Spleen (tissue), 11 donors: ENCODE measurements around the gene FARP1. TPM values are rescaled to one million over a fixed set of nuclear protein-coding genes. Genes with fewer than 3 reads are reported as not detected.

Source experiments
- DNase-seq: peaks from one replicate; pipeline ENCODE4 v3.0.0-alpha.2; 2020
- H3K27ac ChIP-seq, 8 donors: fragments of 200-600 bp; sonication (generic) in 7 of 8; 1 replicate in 4 of 8; 2 replicates in 4 of 8; pipeline versions ENCODE4 v1.5.0 to v1.8.0; 2016 to 2021; ENCODE audit warnings: inconsistent platforms in 4 of 8, mild to moderate bottlenecking in 4 of 8, moderate library complexity in 1 of 8
- H3K27me3 ChIP-seq, 7 donors: fragments of 200-600 bp; sonication (generic) in 6 of 7; replicated peaks in 1 of 7; 1 replicate in 4 of 7; 2 replicates in 3 of 7; pipeline versions ENCODE4 v1.5.0 to v1.8.0; 2016 to 2021; ENCODE audit warnings: inconsistent platforms in 3 of 7, mild to moderate bottlenecking in 1 of 7
- H3K36me3 ChIP-seq, 6 donors: fragments of 200-600 bp; sonication (generic) in 5 of 6; 1 replicate in 4 of 6; 2 replicates in 2 of 6; pipeline versions ENCODE4 v1.5.0 to v1.8.0; 2016 to 2021; ENCODE audit warnings: inconsistent platforms in 2 of 6
- H3K4me1 ChIP-seq, 6 donors: fragments of 200-600 bp; sonication (generic) in 5 of 6; 1 replicate in 3 of 6; 2 replicates in 3 of 6; pipeline versions ENCODE4 v1.5.0 to v1.8.0; 2016 to 2021; ENCODE audit warnings: inconsistent platforms in 3 of 6
- H3K4me3 ChIP-seq, 8 donors: fragments of 200-600 bp; sonication (generic) in 7 of 8; 1 replicate in 4 of 8; 2 replicates in 4 of 8; pipeline versions ENCODE4 v1.5.0 to v1.8.0; 2016 to 2021; ENCODE audit warnings: inconsistent platforms in 4 of 8, mild to moderate bottlenecking in 4 of 8, moderate library complexity in 2 of 8
- H3K9me3 ChIP-seq, 8 donors: fragments of 200-600 bp; sonication (generic) in 7 of 8; 1 replicate in 4 of 8; 2 replicates in 4 of 8; pipeline versions ENCODE4 v1.5.0 to v1.8.0; 2016 to 2021; ENCODE audit warnings: inconsistent platforms in 4 of 8
- POLR2A ChIP-seq, 3 donors: fragments of 450-650 bp; IDR thresholded peaks; one replicate each; pipeline ENCODE4 v1.5.1; 2017; ENCODE audit warnings: antibody characterized with exemption in 3 of 3, mild to moderate bottlenecking in 1 of 3
- POLR2AphosphoS5 ChIP-seq, 3 donors: sonication (generic); formaldehyde crosslinking; IDR thresholded peaks; one replicate each; pipeline ENCODE4 v1.5.1; 2017; ENCODE audit warnings: antibody characterized with exemption in 3 of 3
- WGBS, 5 donors: extraction: QIAGEN DNeasy Blood & Tissue Kit in 3 of 5; methylation state at CpG; one replicate each; pipeline versions ENCODE4 v1.1.5 to v1.1.7; 2013 to 2018; 5-methylcytosine and 5-hydroxymethylcytosine counted together
- intact Hi-C: fragments of 100-400 bp; cut with DNase I; formaldehyde crosslinking; loops from one replicate; pipeline ENCODE4 v1.15.0; 2023; ENCODE audit warnings: low total_unique reads
- polyA plus RNA-seq, 3 donors: library from polyadenylated mRNA; stranded (reverse); fragments of 200-250 nt; gene quantifications; one replicate each; pipeline ENCODE4 v1.2.1, GENCODE V29; 2013
- total RNA-seq, 7 donors: library from RNA; depleted of rRNA in 3 of 7; stranded (reverse); fragments of >200 nt in 3 of 7; fragmentation: NEBNext Ultra II Directional in 4 of 7; extraction: Animal tissue kit (Norgen Biotek cat#: 25700) in 4 of 7; gene quantifications; one replicate each; pipeline versions ENCODE4 v1.1.0 to v1.2.1, GENCODE V29; 2016 to 2021
- TF ChIP-seq, protein P1 (sequence below), 11 experiments: fragments of 200-600 bp in 7 of 11; fragments of 450-650 bp in 4 of 11; sonication (generic) in 4 of 11; IDR thresholded peaks in 8 of 11; conservative IDR thresholded peaks in 3 of 11; 1 replicate in 7 of 11; 2 replicates in 4 of 11; pipeline versions ENCODE4 v1.4.0 to v1.8.0; 2016 to 2021; ENCODE audit warnings: antibody characterized with exemption in 11 of 11, inconsistent platforms in 4 of 11, mild to moderate bottlenecking in 1 of 11
- donor health status: healthy with polysubstance abuse.
- donor health status: DM: no; HTN: no; CAD: no; lungs with moderate emphysema.
- donor health status: DM: no; HTN: no; CAD: no.
- donor health status: Bipolar disorder and iron deficiency.
- donor health status: healthy.
- donor health status: DM: no; HTN: no; CAD: no.
- donor health status: DM: yes; HTN: yes; CAD: no.

FARP1 gene
- total and polyA plus RNA-seq, 10 donors, result 3.7 to 60.9 (median 33.0) TPM

DNA sequence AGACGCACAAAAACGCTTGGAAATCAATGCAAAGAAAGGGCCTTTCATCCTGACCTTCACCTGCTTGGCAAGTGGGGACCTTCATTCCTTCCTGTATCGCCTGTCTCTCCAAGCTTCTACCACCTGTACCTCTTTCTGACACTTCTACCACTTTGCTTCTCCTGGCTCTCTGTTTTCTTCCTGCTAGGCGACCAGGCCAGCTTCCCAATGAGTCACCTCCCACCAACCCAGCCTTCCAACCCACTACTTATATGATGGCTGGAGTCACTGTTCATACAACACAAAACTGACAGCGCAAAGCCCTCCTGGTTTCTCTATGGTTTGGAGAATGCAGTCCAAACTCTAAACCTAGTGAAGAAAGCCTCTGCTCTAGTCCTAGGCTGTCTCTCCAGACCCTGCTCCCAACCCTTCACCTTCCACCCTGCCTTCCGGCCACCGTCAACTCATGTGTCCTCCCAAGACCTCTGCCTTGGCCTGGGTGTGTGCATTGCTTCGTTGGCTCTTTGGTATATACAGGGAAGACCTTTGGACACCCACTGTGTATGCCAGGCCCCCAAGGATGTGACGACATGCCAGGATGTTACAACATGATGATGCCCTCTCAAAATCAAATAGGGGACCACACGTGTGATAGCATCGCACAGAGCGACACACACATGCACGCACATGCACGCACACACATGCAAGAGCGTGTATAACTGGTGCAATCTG lies 285.5 kb downstream of the FARP1 start:
- no peaks in the 10 kb centered on the region for H3K27me3 ChIP-seq
- H3K4me3 ChIP-seq, result no peak overlapping the region
- H3K9me3 ChIP-seq, result no peaks in the 10 kb centered on the region
- intact Hi-C loops, result no loop called here
- no peak for TF ChIP-seq POLR2A (IDR thresholded peaks at IDR 0.05)
- TF ChIP-seq, protein P1, sequence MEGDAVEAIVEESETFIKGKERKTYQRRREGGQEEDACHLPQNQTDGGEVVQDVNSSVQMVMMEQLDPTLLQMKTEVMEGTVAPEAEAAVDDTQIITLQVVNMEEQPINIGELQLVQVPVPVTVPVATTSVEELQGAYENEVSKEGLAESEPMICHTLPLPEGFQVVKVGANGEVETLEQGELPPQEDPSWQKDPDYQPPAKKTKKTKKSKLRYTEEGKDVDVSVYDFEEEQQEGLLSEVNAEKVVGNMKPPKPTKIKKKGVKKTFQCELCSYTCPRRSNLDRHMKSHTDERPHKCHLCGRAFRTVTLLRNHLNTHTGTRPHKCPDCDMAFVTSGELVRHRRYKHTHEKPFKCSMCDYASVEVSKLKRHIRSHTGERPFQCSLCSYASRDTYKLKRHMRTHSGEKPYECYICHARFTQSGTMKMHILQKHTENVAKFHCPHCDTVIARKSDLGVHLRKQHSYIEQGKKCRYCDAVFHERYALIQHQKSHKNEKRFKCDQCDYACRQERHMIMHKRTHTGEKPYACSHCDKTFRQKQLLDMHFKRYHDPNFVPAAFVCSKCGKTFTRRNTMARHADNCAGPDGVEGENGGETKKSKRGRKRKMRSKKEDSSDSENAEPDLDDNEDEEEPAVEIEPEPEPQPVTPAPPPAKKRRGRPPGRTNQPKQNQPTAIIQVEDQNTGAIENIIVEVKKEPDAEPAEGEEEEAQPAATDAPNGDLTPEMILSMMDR (IDR thresholded peaks at IDR 0.05 in 8 of 11, conservative IDR thresholded peaks at IDR 0.05 in 3 of 11), result no peak
- TF ChIP-seq POLR2AphosphoS5 (IDR thresholded peaks at IDR 0.05), result no peak
- no peaks in the 10 kb centered on the region for H3K4me1 ChIP-seq
- peaks cover 0 to 30% (median 0%) of the 10 kb centered on the region in 6 donors for H3K36me3 ChIP-seq
- H3K27ac ChIP-seq, result no peak overlapping the region
- DNase-seq, result no peak
- WGBS, 5 donors, result 72 to 92% (median 85%) methylated on average over 15 of the region's 15 CpGs

DNA sequence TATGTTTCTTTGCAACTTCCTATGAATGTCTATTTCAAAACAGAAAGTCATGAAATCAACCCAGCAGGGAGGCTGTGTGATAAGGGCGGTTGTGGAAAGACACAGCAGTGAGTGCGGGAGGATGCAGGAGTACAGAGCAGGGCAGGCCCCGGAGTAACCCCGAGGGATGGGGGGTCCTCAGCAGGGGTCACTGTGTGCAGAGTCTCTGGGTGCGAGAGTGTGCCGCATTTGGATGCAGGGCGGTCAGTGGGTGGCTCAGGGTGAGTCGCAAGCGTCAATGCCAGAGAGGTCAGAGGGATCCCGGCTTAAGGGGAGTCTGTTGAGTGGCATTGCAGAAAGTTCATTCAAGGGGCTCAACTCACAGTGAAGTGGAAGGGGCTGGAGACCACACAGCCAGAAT lies 286.2 kb downstream of the FARP1 start:
- peaks cover 0 to 30% (median 0%) of the 10 kb centered on the region in 6 donors for H3K36me3 ChIP-seq
- 72 to 84% (median 83%) methylated on average over 10 of the region's 10 CpGs for WGBS, 5 donors

DNA sequence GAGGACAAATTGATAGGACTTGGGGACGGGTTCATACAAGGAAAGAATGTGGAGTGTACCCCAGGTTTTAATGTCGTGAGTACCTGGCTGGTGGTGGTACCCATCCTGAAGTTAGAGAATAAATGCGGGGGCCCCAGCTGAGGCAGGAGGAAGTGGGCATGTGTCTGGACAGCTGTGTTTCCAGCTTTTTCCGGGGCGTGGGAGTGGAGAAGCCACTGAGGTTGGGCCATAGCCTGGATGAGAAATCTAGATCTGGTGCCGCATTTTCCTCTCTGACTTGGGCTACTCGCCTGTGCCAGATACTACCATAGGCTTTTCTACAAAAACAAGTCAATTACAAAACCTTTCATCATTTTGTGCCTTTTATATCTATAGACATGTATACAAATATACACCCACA lies 286.6 kb downstream of the FARP1 start:
- WGBS, 5 donors, result 66 to 85% (median 76%) methylated on average over 7 of the region's 7 CpGs
- Histone ChIP-seq H3K27ac (no peak overlapping the region), H3K4me1 (no peaks in the 10 kb centered on the region), H3K36me3 (peaks cover 0 to 28% (median 0%) of the 10 kb centered on the region in 6 donors), H3K4me3 (no peak overlapping the region), H3K9me3 (no peaks in the 10 kb centered on the region), H3K27me3 (no peaks in the 10 kb centered on the region)
- TF ChIP-seq, protein P1 (IDR thresholded peaks at IDR 0.05 in 8 of 11, conservative IDR thresholded peaks at IDR 0.05 in 3 of 11), result no peak
- TF ChIP-seq POLR2A (IDR thresholded peaks at IDR 0.05), result no peak
- no peak for TF ChIP-seq POLR2AphosphoS5 (IDR thresholded peaks at IDR 0.05)
- no peak for DNase-seq
- intact Hi-C loops, result no loop called here

More for the DNA sequence above, 286.2 kb downstream of the FARP1 start:
- H3K27ac ChIP-seq, result no peak overlapping the region
- H3K4me3 ChIP-seq, result no peak overlapping the region
- TF ChIP-seq POLR2A (IDR thresholded peaks at IDR 0.05) (no peak), POLR2AphosphoS5 (IDR thresholded peaks at IDR 0.05) (no peak)
- TF ChIP-seq, protein P1 (IDR thresholded peaks at IDR 0.05 in 8 of 11, conservative IDR thresholded peaks at IDR 0.05 in 3 of 11), result no peak
- DNase-seq, result no peak
- H3K9me3 ChIP-seq, result no peaks in the 10 kb centered on the region
- intact Hi-C loops, result no loop called here
- no peaks in the 10 kb centered on the region for H3K27me3 ChIP-seq
- no peaks in the 10 kb centered on the region for H3K4me1 ChIP-seq

DNA sequence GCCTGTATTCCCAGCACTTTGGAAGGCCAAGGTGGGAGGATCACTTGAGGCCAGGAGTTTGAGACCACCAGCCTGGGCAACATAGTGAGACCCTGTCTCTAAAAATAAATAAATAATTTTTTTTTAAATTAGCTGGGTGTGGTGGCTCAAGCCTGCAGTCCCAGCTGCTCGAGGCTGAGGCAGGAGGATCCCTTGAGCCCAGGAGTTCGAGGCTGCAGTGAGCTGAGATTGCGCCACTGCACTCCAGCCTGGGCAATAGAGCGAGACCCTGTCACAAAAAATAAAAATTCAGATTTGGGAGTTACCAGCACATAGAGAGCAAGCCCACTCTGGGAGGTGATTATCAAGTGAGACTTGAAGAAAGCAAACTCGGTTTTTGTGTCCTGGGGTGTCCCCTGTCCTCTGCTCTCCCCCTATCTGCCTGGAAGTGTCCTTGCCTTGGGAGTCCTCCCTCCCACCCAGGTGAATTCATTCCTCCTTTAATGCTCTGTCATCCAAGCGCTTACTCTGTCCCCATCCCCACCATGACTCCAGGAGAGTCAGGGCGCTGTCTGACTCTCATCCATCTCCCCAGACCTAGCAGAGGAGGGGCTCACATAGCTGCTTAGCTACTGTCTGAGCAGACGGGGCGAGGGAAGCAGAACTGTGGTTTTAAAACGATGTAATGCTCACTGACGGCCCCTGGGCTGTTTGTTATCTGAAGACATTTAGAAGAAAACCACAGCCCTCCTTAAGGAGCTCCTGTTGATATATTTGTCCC lies 287.3 kb downstream of the FARP1 start:
- WGBS, 5 donors, result 62 to 72% (median 70%) methylated on average over 11 of the region's 11 CpGs
- Histone ChIP-seq H3K4me3 (no peak overlapping the region), H3K36me3 (peaks cover 0 to 26% (median 0%) of the 10 kb centered on the region in 6 donors), H3K27ac (no peak overlapping the region), H3K4me1 (no peaks in the 10 kb centered on the region), H3K27me3 (no peaks in the 10 kb centered on the region), H3K9me3 (no peaks in the 10 kb centered on the region)
- TF ChIP-seq POLR2AphosphoS5 (IDR thresholded peaks at IDR 0.05), result no peak
- no peak for DNase-seq
- intact Hi-C loops, result no loop called here
